AG09319 (cell line): ENCODE results near the gene C18orf63.

Experiments
- DNase-seq: peaks from one replicate; pipeline ENCODE4 v3.0.0-alpha.2; 2010; ENCODE audit warnings: low read depth; ENCODE audit errors: extremely low read depth
- TF ChIP-seq, protein P1 (sequence below): IDR thresholded peaks from 2 replicates; pipeline ENCODE4 v1.5.1; 2011; ENCODE audit warnings: low read depth, mild to moderate bottlenecking, inconsistent platforms, low read length, moderate library complexity

The C18orf63 gene

DNA sequence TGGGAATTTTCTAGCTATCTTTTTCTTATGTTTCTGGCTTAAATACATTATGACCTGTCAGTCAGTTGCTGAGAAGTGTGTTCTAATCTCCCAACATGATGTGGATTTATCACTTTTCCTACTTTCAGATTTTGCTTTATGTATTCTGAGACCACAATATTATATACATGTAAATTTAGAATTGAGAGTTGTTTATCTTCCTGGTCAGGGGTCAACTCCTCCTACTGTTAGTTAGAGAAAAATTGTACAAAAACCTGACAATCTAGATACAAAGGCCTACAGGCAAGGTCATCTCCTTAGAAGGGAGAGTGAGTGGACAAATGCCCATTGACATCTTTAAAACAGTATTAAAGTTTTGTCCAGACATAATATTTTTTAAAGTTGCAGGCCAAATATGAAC is 30.6 kb downstream of the C18orf63 start:
- DNase-seq: no peak
- TF ChIP-seq, protein P1, sequence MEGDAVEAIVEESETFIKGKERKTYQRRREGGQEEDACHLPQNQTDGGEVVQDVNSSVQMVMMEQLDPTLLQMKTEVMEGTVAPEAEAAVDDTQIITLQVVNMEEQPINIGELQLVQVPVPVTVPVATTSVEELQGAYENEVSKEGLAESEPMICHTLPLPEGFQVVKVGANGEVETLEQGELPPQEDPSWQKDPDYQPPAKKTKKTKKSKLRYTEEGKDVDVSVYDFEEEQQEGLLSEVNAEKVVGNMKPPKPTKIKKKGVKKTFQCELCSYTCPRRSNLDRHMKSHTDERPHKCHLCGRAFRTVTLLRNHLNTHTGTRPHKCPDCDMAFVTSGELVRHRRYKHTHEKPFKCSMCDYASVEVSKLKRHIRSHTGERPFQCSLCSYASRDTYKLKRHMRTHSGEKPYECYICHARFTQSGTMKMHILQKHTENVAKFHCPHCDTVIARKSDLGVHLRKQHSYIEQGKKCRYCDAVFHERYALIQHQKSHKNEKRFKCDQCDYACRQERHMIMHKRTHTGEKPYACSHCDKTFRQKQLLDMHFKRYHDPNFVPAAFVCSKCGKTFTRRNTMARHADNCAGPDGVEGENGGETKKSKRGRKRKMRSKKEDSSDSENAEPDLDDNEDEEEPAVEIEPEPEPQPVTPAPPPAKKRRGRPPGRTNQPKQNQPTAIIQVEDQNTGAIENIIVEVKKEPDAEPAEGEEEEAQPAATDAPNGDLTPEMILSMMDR: no peak

DNA sequence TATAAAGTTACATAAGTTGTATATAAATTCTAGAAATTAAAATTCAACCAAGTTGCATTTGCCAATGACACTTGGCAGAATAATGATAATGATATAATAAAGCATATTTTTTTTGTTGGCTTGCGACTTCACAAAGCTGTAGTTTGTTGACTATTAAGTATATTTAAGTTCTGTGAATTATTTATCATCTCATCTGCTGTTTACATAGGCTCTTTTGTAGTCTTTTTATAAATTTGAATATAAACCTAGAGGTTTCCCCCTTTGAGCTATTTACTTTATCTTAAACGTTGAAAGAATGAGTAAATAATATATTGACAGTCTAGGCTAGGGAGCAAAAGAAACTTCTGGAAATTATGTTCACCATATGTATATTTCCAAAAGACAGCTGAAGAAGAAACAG is 32.9 kb downstream of the C18orf63 start:
- DNase-seq: no peak

DNA sequence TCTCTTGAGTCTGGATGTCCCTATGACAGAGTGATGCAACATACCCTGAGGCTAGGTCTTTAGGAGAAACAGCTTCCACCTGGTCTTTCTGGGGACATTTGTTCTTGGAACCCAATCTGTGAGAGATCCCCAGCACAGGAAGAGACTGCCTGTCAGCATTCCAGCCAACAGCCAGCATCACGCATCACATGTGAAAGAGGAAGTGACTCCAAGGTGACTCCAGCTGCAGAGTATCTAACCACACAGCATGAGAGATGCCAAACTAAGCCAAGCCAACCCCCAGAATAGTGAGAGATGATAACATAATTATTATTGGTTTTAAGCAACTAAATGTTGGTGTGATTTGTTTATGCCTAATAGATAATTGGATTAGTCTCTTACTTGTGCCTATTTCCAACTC is 35.7 kb downstream of the C18orf63 start:
- TF ChIP-seq, protein P1: no peak
- DNase-seq: no peak

More for the DNA sequence above, 32.9 kb downstream of the C18orf63 start:
- TF ChIP-seq, protein P1: no peak

DNA sequence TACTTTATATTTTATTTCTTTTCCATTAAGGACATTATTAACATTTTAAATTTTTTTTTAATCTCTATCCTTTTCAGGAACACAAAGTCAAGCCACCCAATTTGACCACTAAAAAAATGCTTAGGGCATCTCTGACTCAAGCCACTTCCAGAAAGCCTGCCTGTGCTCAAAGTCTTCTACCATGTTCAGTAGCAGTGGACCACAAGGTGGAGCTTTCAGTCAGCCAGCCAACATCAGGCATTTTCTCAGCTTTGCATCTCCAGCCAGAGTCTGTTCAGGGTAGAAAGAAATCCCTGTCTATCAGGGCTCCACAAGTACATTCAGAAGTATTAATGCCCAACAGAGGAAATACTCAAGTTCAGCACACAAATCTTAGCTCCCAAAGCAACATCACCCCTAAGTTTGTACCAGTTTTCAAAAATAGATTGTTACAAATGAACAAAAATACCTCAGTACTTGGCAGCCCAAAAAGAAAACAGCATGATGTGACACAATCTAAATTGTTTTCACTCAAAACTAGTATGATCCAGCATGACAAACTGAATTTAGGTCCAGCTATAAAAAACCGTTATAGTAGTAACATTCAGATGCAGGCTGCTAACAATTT is 37.6 kb downstream of the C18orf63 start:
- TF ChIP-seq, protein P1: peak; percentile 89
- peak; percentile 40 for DNase-seq

DNA sequence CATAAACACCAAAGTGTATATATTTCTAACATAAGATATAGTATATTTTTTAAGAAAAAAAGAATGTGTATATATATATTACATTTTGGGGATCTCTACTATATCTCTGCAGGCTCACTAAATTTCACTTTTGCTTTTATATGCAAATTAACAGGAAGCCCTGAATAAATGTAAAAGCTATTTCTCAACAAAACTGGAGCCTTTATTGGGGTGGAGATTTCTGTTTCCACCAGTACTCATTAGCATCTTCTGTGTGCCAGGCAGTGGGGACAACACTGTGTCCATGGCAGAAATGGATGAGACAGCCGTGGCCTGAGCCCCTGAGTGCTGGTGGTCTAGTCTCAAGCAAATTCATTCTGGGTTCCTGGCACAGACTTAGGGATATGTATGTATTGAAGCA is 41.3 kb downstream of the C18orf63 start:
- DNase-seq: no peak
- TF ChIP-seq, protein P1: no peak

DNA sequence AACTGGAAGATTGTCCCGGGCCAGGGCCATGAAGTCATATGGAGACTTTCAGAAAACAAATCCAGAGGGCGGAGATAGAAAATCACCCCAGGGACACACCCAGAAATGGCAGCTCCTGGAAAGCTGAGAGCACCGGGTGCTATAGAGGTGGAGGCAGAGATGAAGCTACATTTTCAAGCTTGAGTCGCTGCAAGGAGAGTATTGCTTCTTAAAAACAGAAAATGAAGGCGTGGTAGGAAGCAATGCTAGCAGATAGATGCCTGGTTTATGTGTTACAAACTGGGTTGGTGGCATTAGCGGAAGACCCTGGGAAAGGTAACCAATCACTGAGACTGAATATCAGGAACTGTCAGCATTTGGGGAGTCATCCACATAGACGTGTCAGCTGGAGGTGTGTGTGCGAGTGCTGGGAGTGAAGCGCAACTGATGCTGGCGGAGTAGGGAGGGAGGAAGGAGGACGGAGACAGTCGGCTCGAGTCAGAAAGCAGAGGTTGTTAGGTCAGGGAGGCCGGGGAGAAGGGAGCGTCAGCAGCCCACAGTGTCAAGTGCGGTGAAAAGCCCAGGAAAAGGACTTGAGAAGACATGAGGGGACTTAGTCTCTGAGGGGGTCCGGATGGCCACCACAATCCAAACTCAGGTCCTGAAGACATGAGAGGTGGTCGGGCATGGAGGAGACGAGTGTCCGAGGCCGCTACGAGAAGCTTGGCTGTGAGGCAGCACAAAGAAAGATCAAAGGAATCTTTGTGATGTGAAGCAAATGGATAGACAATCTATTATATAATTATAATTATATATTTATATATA is 45.4 kb downstream of the C18orf63 start:
- DNase-seq: no peak
- TF ChIP-seq, protein P1: no peak

DNA sequence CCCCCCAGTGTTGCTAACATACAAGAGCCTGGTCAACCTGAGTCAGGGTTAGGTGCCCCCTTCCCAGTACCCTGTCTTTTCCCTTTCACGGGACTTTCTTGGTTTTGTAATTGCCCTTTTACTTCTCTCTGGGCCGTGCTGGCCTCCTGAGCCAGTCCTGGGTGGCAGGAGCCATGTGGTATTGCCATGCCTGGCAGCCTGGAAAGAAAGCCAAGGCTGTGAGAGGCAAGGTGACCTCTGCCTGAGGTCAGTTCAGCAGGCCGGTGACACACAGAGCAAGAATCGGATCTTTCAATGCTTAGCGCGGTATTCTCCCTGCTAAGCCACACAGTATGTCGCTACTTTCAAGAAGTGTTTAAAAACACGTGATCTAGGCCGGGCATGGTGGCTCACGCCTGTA is 52.3 kb downstream of the C18orf63 start:
- TF ChIP-seq, protein P1: no peak
- no peak for DNase-seq
